OCI-LY1 (cell line): ENCODE data around the gene MRPL10.

Source experiments
- H2AFZ ChIP-seq: fragments of 200-600 bp; sonication (generic), shearing (Covaris generic); 2 replicates; pipeline ENCODE4 v1.6.0; 2014; ENCODE audit warnings: antibody characterized with exemption, mild to moderate bottlenecking, low read length
- H3F3A ChIP-seq: fragments of 200-600 bp; sonication (generic), shearing (Covaris generic); 2 replicates; pipeline ENCODE4 v1.6.0; 2014; ENCODE audit warnings: mild to moderate bottlenecking, antibody characterized with exemption, low read length, moderate library complexity; ENCODE audit not compliant: insufficient read depth
- H3K27ac ChIP-seq: fragments of 200-600 bp; sonication (generic); 2 replicates; pipeline ENCODE4 v1.5.1; 2014; ENCODE audit warnings: low read length, mixed run types, mild to moderate bottlenecking, low read depth; ENCODE audit not compliant: poor library complexity, severe bottlenecking
- H3K27me3 ChIP-seq: fragments of 200-600 bp; sonication (generic); 2 replicates; pipeline ENCODE4 v1.6.0; 2014; ENCODE audit warnings: antibody characterized with exemption, mild to moderate bottlenecking, low read length, moderate library complexity; ENCODE audit not compliant: insufficient read depth
- H3K36me3 ChIP-seq: fragments of 200-600 bp; sonication (generic); 2 replicates; pipeline ENCODE4 v1.6.1; 2014; ENCODE audit warnings: mild to moderate bottlenecking, antibody characterized with exemption, low read length, moderate library complexity, mixed read lengths; ENCODE audit not compliant: insufficient read depth
- H3K4me1 ChIP-seq: fragments of 200-600 bp; sonication (generic); 2 replicates; pipeline ENCODE4 v1.5.1; 2014; ENCODE audit warnings: mild to moderate bottlenecking, low read length, moderate library complexity; ENCODE audit not compliant: insufficient read depth, severe bottlenecking
- H3K4me2 ChIP-seq: fragments of 200-600 bp; sonication (generic), shearing (Covaris generic); 2 replicates; pipeline ENCODE4 v1.6.1; 2014; ENCODE audit warnings: low read length
- H3K4me3 ChIP-seq: fragments of 200-600 bp; sonication (generic); 2 replicates; pipeline ENCODE4 v1.5.1; 2014; ENCODE audit warnings: low read length, low read depth, mild to moderate bottlenecking, mixed read lengths; ENCODE audit not compliant: poor library complexity, severe bottlenecking
- H3K79me2 ChIP-seq: fragments of 200-600 bp; shearing (Covaris generic); 2 replicates; pipeline ENCODE4 v1.6.1; 2016; ENCODE audit warnings: mixed run types, low read length, mixed read lengths; ENCODE audit not compliant: insufficient read depth
- H3K9ac ChIP-seq: fragments of 200-600 bp; sonication (generic), shearing (Covaris generic); 2 replicates; pipeline ENCODE4 v1.6.1; 2014; ENCODE audit warnings: mild to moderate bottlenecking, low read length, mixed read lengths
- H3K9me2 ChIP-seq: fragments of 200-600 bp; sonication (generic), shearing (Covaris generic); 2 replicates; pipeline ENCODE4 v1.6.1; 2014; ENCODE audit warnings: low read depth, mild to moderate bottlenecking, low read length, mixed read lengths
- H3K9me3 ChIP-seq: fragments of 200-600 bp; shearing (Covaris generic); 2 replicates; pipeline ENCODE4 v1.6.1; 2014; ENCODE audit warnings: low read length, mixed read lengths
- H4K20me1 ChIP-seq: fragments of 200-600 bp; sonication (generic), shearing (Covaris generic); 2 replicates; pipeline ENCODE4 v1.6.0; 2016; ENCODE audit warnings: mild to moderate bottlenecking, low read length; ENCODE audit not compliant: insufficient read depth
- CTCF ChIP-seq: fragments of 200-600 bp; sonication (generic), shearing (Covaris generic); IDR thresholded peaks from 2 replicates; pipeline ENCODE4 v1.5.1; 2017; ENCODE audit warnings: mild to moderate bottlenecking, antibody characterized with exemption, low read length, moderate library complexity, mixed read lengths
- EZH2 ChIP-seq: fragments of 200-600 bp; sonication (generic), shearing (Covaris generic); IDR thresholded peaks from 2 replicates; pipeline ENCODE4 v1.8.0; 2017; ENCODE audit warnings: borderline replicate concordance, mixed run types, mild to moderate bottlenecking, antibody characterized with exemption, low read length, moderate library complexity, mixed read lengths

Gene MRPL10

GRCh38 chr17:47803201-47803600, 28.1 kb downstream of the MRPL10 start:
- H3K36me3 ChIP-seq = peaks cover 11% of the 10 kb centered on the region; the same call in 1 of the 2 replicates
- no peaks in the 10 kb centered on the region for H3K9me3 ChIP-seq
- no peaks in the 10 kb centered on the region for H3K4me1 ChIP-seq
- H3K27ac ChIP-seq = no peak overlapping the region
- no peaks in the 10 kb centered on the region for H3F3A ChIP-seq
- no peak overlapping the region for H2AFZ ChIP-seq
- no peak overlapping the region for H3K9ac ChIP-seq
- H3K27me3 ChIP-seq = no peaks in the 10 kb centered on the region
- no peak for TF ChIP-seq EZH2
- TF ChIP-seq CTCF = no peak
- no peaks in the 10 kb centered on the region for H4K20me1 ChIP-seq
- H3K9me2 ChIP-seq = no peaks in the 10 kb centered on the region
- no peak overlapping the region for H3K4me2 ChIP-seq
- no peak overlapping the region for H3K4me3 ChIP-seq
- no peaks in the 10 kb centered on the region for H3K79me2 ChIP-seq

- H3K4me3 ChIP-seq = no peak overlapping the region
- H3K9me3 ChIP-seq = no peaks in the 10 kb centered on the region
- no peak overlapping the region for H3K9ac ChIP-seq
- no peaks in the 10 kb centered on the region for H3F3A ChIP-seq
- no peak overlapping the region for H2AFZ ChIP-seq
- H3K27me3 ChIP-seq = no peaks in the 10 kb centered on the region
- no peaks in the 10 kb centered on the region for H3K79me2 ChIP-seq
- TF ChIP-seq EZH2 (no peak), CTCF (peak; percentile 72)
- no peak overlapping the region for H3K27ac ChIP-seq
- no peak overlapping the region for H3K4me2 ChIP-seq
- peaks cover 5% of the 10 kb centered on the region; the same call in 1 of the 2 replicates for H3K36me3 ChIP-seq
- no peaks in the 10 kb centered on the region for H4K20me1 ChIP-seq
- no peaks in the 10 kb centered on the region for H3K4me1 ChIP-seq
- H3K9me2 ChIP-seq = no peaks in the 10 kb centered on the region
Observed at GRCh38 chr17:47802341-47803022, 28.9 kb downstream of the MRPL10 start.

- Histone ChIP-seq H3K36me3 (no peaks in the 10 kb centered on the region), H3K4me1 (no peaks in the 10 kb centered on the region), H3F3A (no peaks in the 10 kb centered on the region), H3K9me3 (no peaks in the 10 kb centered on the region), H3K27ac (no peak overlapping the region), H3K27me3 (no peaks in the 10 kb centered on the region), H3K9me2 (no peaks in the 10 kb centered on the region), H3K79me2 (no peaks in the 10 kb centered on the region), H4K20me1 (no peaks in the 10 kb centered on the region), H3K4me3 (no peak overlapping the region), H3K4me2 (no peak overlapping the region), H2AFZ (no peak overlapping the region), H3K9ac (no peak overlapping the region)
- TF ChIP-seq CTCF (no peak), EZH2 (no peak)
Observed at GRCh38 chr17:47801906-47802305, 29.4 kb downstream of the MRPL10 start.
